ENCODE data around the gene ZNF19.

DNA sequence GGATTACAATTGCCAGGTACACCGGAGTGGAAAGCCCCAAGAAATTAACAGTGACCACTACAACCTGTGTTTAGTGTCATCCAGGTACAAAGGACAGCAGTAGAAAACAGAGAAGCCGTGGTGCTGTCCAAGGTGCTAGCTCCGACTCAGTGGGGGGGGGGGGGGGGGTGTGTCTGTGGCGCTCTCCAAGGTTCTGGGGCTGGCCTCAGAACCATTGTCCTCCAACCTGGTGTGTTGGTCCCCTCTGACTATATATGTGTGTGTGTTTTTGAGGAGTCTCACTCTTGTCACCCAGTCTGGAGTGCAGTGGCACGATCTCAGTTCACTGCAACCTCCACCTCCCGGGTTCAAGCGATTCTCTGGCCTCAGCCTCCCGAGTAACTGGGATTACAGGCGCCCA lies 21.3 kb downstream of the ZNF19 start:
- TF ChIP-seq EZH2 (IDR thresholded peaks at IDR 0.05; ENCODE audit: low read depth, low read length, severe bottlenecking) = no peak
- TF ChIP-seq, protein P1, sequence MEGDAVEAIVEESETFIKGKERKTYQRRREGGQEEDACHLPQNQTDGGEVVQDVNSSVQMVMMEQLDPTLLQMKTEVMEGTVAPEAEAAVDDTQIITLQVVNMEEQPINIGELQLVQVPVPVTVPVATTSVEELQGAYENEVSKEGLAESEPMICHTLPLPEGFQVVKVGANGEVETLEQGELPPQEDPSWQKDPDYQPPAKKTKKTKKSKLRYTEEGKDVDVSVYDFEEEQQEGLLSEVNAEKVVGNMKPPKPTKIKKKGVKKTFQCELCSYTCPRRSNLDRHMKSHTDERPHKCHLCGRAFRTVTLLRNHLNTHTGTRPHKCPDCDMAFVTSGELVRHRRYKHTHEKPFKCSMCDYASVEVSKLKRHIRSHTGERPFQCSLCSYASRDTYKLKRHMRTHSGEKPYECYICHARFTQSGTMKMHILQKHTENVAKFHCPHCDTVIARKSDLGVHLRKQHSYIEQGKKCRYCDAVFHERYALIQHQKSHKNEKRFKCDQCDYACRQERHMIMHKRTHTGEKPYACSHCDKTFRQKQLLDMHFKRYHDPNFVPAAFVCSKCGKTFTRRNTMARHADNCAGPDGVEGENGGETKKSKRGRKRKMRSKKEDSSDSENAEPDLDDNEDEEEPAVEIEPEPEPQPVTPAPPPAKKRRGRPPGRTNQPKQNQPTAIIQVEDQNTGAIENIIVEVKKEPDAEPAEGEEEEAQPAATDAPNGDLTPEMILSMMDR (IDR thresholded peaks at IDR 0.05; ENCODE audit: control extremely low read depth in 1 of 3, insufficient read depth in 1 of 3, low read depth in 1 of 3, low read length in 3 of 3) = no peak
- no peak for TF ChIP-seq RBBP5 (IDR thresholded peaks at IDR 0.05; ENCODE audit: borderline replicate concordance, low read depth, low read length)
- 0 out of 3 replicates have a peak, but pooled peaks of 1 of the 2 experiments have one; percentile 14 for TF ChIP-seq EP300 (IDR thresholded peaks at IDR 0.05; ENCODE audit: borderline replicate concordance in 1 of 2, low read depth in 2 of 2, low read length in 2 of 2)
- no peak for TF ChIP-seq RXRA (IDR thresholded peaks at IDR 0.05; ENCODE audit: insufficient read depth, low read depth, low read length)

All from H1 (cell line).